ENCODE results near the gene RASAL2. TPM values are rescaled to one million over a fixed set of nuclear protein-coding genes. Genes with fewer than 3 reads are reported as not detected.

The RASAL2 gene
- total and polyA plus RNA-seq, 2 of the 4 experiments (the other 2 are of a cell fraction) = 13.1 to 20.6 TPM

GRCh38 chr1:178133239-178133989, 39.5 kb downstream of the RASAL2 start:
- peaks cover 2% of the 10 kb centered on the region; the same call in 1 of the 2 replicates for H3K4me1 ChIP-seq (ENCODE audit: control insufficient read depth, insufficient read depth, low read length)
- WGBS, 2 experiments (ENCODE audit: extremely low coverage in 2 of 2, insufficient read length in 1 of 2) = no CpG with 5 or more reads among the region's 3 CpGs

More at GRCh38 chr1:178133239-178133989, 39.5 kb downstream of the RASAL2 start:
- no peak overlapping the region for H2AK5ac ChIP-seq (ENCODE audit: low read depth, low read length)
- H4K8ac ChIP-seq (ENCODE audit: low read depth in 2 of 2, low read length in 2 of 2) = no peak overlapping the region; a peak in 1 of 4 replicates
- no peak overlapping the region for H3K23ac ChIP-seq (ENCODE audit: low read depth, low read length)
- H3K36me3 ChIP-seq (ENCODE audit: control insufficient read depth, insufficient read depth, low read length) = no peaks in the 10 kb centered on the region
- no TSS peak for BruUV-seq (replicated peaks)
- no peak overlapping the region for H4K5ac ChIP-seq (ENCODE audit: low read depth, low read length)
- TF ChIP-seq USF2 (IDR thresholded peaks at IDR 0.05; ENCODE audit: low read depth, low read length) (no peak), MXI1 (IDR thresholded peaks at IDR 0.05; ENCODE audit: borderline replicate concordance, low read depth, low read length) (no peak), FOS (IDR thresholded peaks at IDR 0.05; ENCODE audit: low read depth, low read length) (no peak), RFX5 (IDR thresholded peaks at IDR 0.05; ENCODE audit: low read depth, low read length) (no peak), RAD21 (IDR thresholded peaks at IDR 0.05; ENCODE audit: low read length) (no peak), CEBPB (IDR thresholded peaks at IDR 0.05; ENCODE audit: low read depth, low read length) (no peak)
- TF ChIP-seq, protein P1, sequence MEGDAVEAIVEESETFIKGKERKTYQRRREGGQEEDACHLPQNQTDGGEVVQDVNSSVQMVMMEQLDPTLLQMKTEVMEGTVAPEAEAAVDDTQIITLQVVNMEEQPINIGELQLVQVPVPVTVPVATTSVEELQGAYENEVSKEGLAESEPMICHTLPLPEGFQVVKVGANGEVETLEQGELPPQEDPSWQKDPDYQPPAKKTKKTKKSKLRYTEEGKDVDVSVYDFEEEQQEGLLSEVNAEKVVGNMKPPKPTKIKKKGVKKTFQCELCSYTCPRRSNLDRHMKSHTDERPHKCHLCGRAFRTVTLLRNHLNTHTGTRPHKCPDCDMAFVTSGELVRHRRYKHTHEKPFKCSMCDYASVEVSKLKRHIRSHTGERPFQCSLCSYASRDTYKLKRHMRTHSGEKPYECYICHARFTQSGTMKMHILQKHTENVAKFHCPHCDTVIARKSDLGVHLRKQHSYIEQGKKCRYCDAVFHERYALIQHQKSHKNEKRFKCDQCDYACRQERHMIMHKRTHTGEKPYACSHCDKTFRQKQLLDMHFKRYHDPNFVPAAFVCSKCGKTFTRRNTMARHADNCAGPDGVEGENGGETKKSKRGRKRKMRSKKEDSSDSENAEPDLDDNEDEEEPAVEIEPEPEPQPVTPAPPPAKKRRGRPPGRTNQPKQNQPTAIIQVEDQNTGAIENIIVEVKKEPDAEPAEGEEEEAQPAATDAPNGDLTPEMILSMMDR (conservative IDR thresholded peaks at IDR 0.05; ENCODE audit: low read depth, low read length) = no peak
- no peaks in the 10 kb centered on the region for H3K27me3 ChIP-seq (ENCODE audit: control insufficient read depth, insufficient read depth, low read length)
- no peak overlapping the region for H3K4me2 ChIP-seq (ENCODE audit: low read depth, low read length)
- H3K14ac ChIP-seq (replicated peaks; ENCODE audit: low read depth, low read length) = 0 out of 2 replicates have a peak overlapping the region, but pooled peaks have one; percentile 45
- H3K9me3 ChIP-seq (ENCODE audit: control insufficient read depth, insufficient read depth, low read length) = no peaks in the 10 kb centered on the region
- no peaks in the 10 kb centered on the region for H3K9me1 ChIP-seq (ENCODE audit: insufficient read depth, low read length)
- H3K56ac ChIP-seq (ENCODE audit: extremely low read depth, insufficient read depth, low read length) = no peak overlapping the region
- no peak overlapping the region for H2BK120ac ChIP-seq (ENCODE audit: low read depth, low read length)
- no peak overlapping the region for H3K9ac ChIP-seq (ENCODE audit: low read depth, low read length)
- H4K91ac ChIP-seq (ENCODE audit: insufficient read depth, low read depth, low read length) = no peak overlapping the region
- H3K79me1 ChIP-seq (ENCODE audit: low read depth in 1 of 2, low read length in 2 of 2) = peaks cover 24 to 26% of the 10 kb centered on the region in 2 experiments
- H3K4me3 ChIP-seq (ENCODE audit: insufficient read depth, low read depth, low read length) = no peak overlapping the region
- H2BK15ac ChIP-seq (ENCODE audit: low read depth, low read length) = no peak overlapping the region; the same call in 2 of the 3 replicates
- intact Hi-C loops (cut with micrococcal nuclease) = no loop called here
- ChIA-PET CTCF (interaction anchor here (1.4 kb wide), 1 partner anchor 55 kb away, joined by 3 read pairs; no protein-coding TSS in a partner anchor), POLR2A (ENCODE audit: unreplicated experiment) (interaction anchor here (0.6 kb wide), 1 partner anchor 96 kb away, joined by 3 read pairs; no protein-coding TSS in a partner anchor)
- H2AK9ac ChIP-seq (replicated peaks; ENCODE audit: low read depth, low read length, poor library complexity) = no peak overlapping the region
- no peak overlapping the region for H2AFZ ChIP-seq (replicated peaks; ENCODE audit: low read length, poor library complexity)
- in situ Hi-C loops (cut with MboI; ENCODE audit: low sequenced_read_pairs) = no loop called here
- ATAC-seq (ENCODE audit: low read depth) (no peak), DNase-seq (no peak)
- no peak overlapping the region for H3K18ac ChIP-seq (ENCODE audit: low read depth, low read length)
- H3K4ac ChIP-seq (ENCODE audit: low read depth, low read length) = no peak overlapping the region
- H2BK20ac ChIP-seq (ENCODE audit: low read depth, low read length) = no peak overlapping the region
- no peaks in the 10 kb centered on the region for H4K20me1 ChIP-seq (ENCODE audit: insufficient read depth, low read length)
- H2BK5ac ChIP-seq (ENCODE audit: low read depth, low read length, poor library complexity, severe bottlenecking) = peak overlapping the region; percentile 32
- dilution Hi-C loops (cut with HindIII; ENCODE audit: low sequenced_read_pairs, unreplicated experiment) = no loop called here
- H3K27ac ChIP-seq (ENCODE audit: insufficient read depth, low read length) = no peak overlapping the region
